HepG2 (cell line): ENCODE results near the gene GRIN2C. TPM values are rescaled to one million over a fixed set of nuclear protein-coding genes. Genes with fewer than 3 reads are reported as not detected.

ENCODE experiments used
- ATAC-seq: fragments of 200-7000 bp; cut with Tn5 transposase; 3 replicates; pipeline ENCODE4 v1.9.1; 2020; ENCODE audit warnings: mild to moderate bottlenecking, moderate library complexity
- BruUV-seq: library from RNA; stranded (reverse); fragments of 400-500 nt; replicated peaks from 2 replicates; lab custom pipeline; 2021; lab: Mats Ljungman, UMichigan
- CTCF ChIA-PET: fragments of 300-600 bp; formaldehyde crosslinking; extraction: SDS; loops from one replicate; lab custom pipeline; 2021; ENCODE audit warnings: low total read pairs, inconsistent platforms, low intra/inter-chr PET ratio; lab: Yijun Ruan, JAX
- POLR2A ChIA-PET: fragments of 350-600 bp; sonication (Branson Sonifier 250); formaldehyde crosslinking; loops from one replicate; lab custom pipeline; 2020; ENCODE audit warnings: antibody characterized with exemption, inconsistent platforms; lab: Yijun Ruan, JAX
- DNase-seq: peaks from one replicate; pipeline ENCODE4 v3.0.0-alpha.2; 2015; ENCODE audit warnings: low spot score
- FAIRE-seq: peaks from 3 replicates; lab custom pipeline; 2011; peaks lifted over from hg19 to GRCh38; lab: Jason Lieb, UNC
- H2AFZ ChIP-seq: one replicate; pipeline ENCODE4 v1.6.1; 2011; ENCODE audit warnings: low read length, inconsistent platforms
- H3K27ac ChIP-seq: fragments of 300-600 bp; 3 replicates; pipeline ENCODE4 v1.8.0; 2011; ENCODE audit warnings: mixed run types, mild to moderate bottlenecking, mixed read lengths, low read length, inconsistent platforms; ENCODE audit not compliant: insufficient read depth; ENCODE audit errors: extremely low read length
- H3K27me3 ChIP-seq, 2 experiments: fragments of 200-600 bp in 1 of 2; 2 replicates in 1 of 2; 3 replicates in 1 of 2; pipeline versions ENCODE4 v1.6.0 to v1.8.0; 2011; ENCODE audit warnings: low read length in 2 of 2, mild to moderate bottlenecking in 2 of 2, moderate library complexity in 2 of 2, inconsistent platforms in 1 of 2; ENCODE audit not compliant: insufficient read depth in 2 of 2, control insufficient read depth in 1 of 2
- H3K36me3 ChIP-seq, 2 experiments: fragments of 200-600 bp in 1 of 2; replicated peaks in 1 of 2; 2 replicates in 1 of 2; 3 replicates in 1 of 2; pipeline versions ENCODE4 v1.5.1 to v1.8.0; 2011; ENCODE audit warnings: low read length in 2 of 2, inconsistent platforms in 1 of 2; ENCODE audit not compliant: insufficient read depth in 2 of 2, control insufficient read depth in 1 of 2
- H3K4me1 ChIP-seq: 2 replicates; pipeline ENCODE4 v1.5.1; 2012; ENCODE audit warnings: low read length, inconsistent platforms; ENCODE audit not compliant: insufficient read depth
- H3K4me2 ChIP-seq: 2 replicates; pipeline ENCODE4 v1.6.0; 2011; ENCODE audit warnings: low read depth, low read length, inconsistent platforms
- H3K4me3 ChIP-seq, 3 experiments: fragments of 200-600 bp in 1 of 3; sonication (generic), shearing (Covaris generic) in 1 of 3; replicated peaks in 1 of 3; 2 replicates each; pipeline ENCODE4 v1.5.1; 2011 to 2016; ENCODE audit warnings: low read length in 3 of 3, inconsistent platforms in 2 of 3, low read depth in 2 of 3, mild to moderate bottlenecking in 2 of 3, control low read depth in 1 of 3, mixed read lengths in 1 of 3; ENCODE audit not compliant: insufficient read depth in 1 of 3
- H3K79me2 ChIP-seq: one replicate; pipeline ENCODE4 v1.6.1; 2011; ENCODE audit warnings: low read length, inconsistent platforms; ENCODE audit not compliant: insufficient read depth
- H3K9ac ChIP-seq: 2 replicates; pipeline ENCODE4 v1.6.0; 2011; ENCODE audit warnings: mild to moderate bottlenecking, low read depth, low read length, inconsistent platforms; ENCODE audit not compliant: insufficient read depth
- H3K9me3 ChIP-seq: 2 replicates; pipeline ENCODE4 v1.5.1; 2012; ENCODE audit warnings: mild to moderate bottlenecking, low read length
- H4K20me1 ChIP-seq: 2 replicates; pipeline ENCODE4 v1.6.0; 2011; ENCODE audit warnings: inconsistent platforms, mild to moderate bottlenecking, low read length, moderate library complexity; ENCODE audit not compliant: insufficient read depth
- EHMT2 ChIP-seq: fragments of 200-600 bp; sonication (generic); IDR thresholded peaks from 2 replicates; pipeline ENCODE4 v1.7.0; 2017; ENCODE audit warnings: antibody characterized with exemption, low read depth, low read length, borderline replicate concordance
- IRX3 ChIP-seq: sonication (generic); formaldehyde crosslinking; IDR thresholded peaks from 2 replicates; pipeline ENCODE4 v1.8.1; 2023; ENCODE audit warnings: mild to moderate bottlenecking, low read depth, missing genetic modification reagents, borderline replicate concordance
- PBX2 ChIP-seq: IDR thresholded peaks from 2 replicates; pipeline ENCODE4 v1.6.1; 2016; ENCODE audit warnings: control low read depth
- PTBP1 ChIP-seq: fragments of 200-400 bp; formaldehyde crosslinking; IDR thresholded peaks from 2 replicates; pipeline ENCODE4 v1.6.1; 2018; ENCODE audit warnings: low read length, low read depth; ENCODE audit not compliant: poor library complexity, severe bottlenecking
- RBM22 ChIP-seq: fragments of 200-400 bp; formaldehyde crosslinking; optimal IDR thresholded peaks from 2 replicates; pipeline ENCODE3; 2017; ENCODE audit warnings: mild to moderate bottlenecking, low read length, moderate library complexity
- SP4 ChIP-seq: sonication (generic); formaldehyde crosslinking; IDR thresholded peaks from 2 replicates; pipeline ENCODE4 v1.8.1; 2023; ENCODE audit warnings: mild to moderate bottlenecking, missing genetic modification reagents
- SRSF4 ChIP-seq: fragments of 200-400 bp; formaldehyde crosslinking; IDR thresholded peaks from one replicate; pipeline ENCODE4 v1.6.1; 2018; ENCODE audit warnings: mild to moderate bottlenecking, low read depth, low read length, moderate library complexity; ENCODE audit not compliant: poor library complexity, severe bottlenecking
- TAF15 ChIP-seq: fragments of 200-400 bp; formaldehyde crosslinking; IDR thresholded peaks from one replicate; pipeline ENCODE4 v1.6.1; 2018; ENCODE audit warnings: mild to moderate bottlenecking, low read depth, low read length; ENCODE audit not compliant: poor library complexity, severe bottlenecking
- ZMYM3 ChIP-seq: sonication (generic); formaldehyde crosslinking; IDR thresholded peaks from 2 replicates; pipeline ENCODE4 v1.5.1; 2020; ENCODE audit warnings: mild to moderate bottlenecking, missing genetic modification reagents
- ZNF44 ChIP-seq: sonication (generic); formaldehyde crosslinking; IDR thresholded peaks from 2 replicates; pipeline ENCODE4 v1.5.1; 2020; ENCODE audit warnings: mild to moderate bottlenecking, missing genetic modification reagents
- ZNF687 ChIP-seq: sonication (generic); formaldehyde crosslinking; IDR thresholded peaks from 2 replicates; pipeline ENCODE4 v1.5.1; 2020; ENCODE audit warnings: mild to moderate bottlenecking, missing genetic modification reagents, moderate library complexity
- WGBS: methylation state at CpG from one replicate; pipeline ENCODE4 v1.1.6; 2017; ENCODE audit warnings: low lambda C conversion rate; 5-methylcytosine and 5-hydroxymethylcytosine counted together
- in situ Hi-C: cut with HindIII; loops from 2 replicates; pipeline ENCODE4 v1.10.0; 2017; ENCODE audit warnings: low pct_unique_long_range_greater_than_20kb; ENCODE audit not compliant: extremely low pct_ligation_motif_present
- intact Hi-C: fragments of 100-400 bp; cut with micrococcal nuclease; formaldehyde crosslinking; loops from one replicate; pipeline ENCODE4 v1.10.0; 2022; ENCODE audit not compliant: unreplicated experiment
- polyA plus RNA-seq, 8 experiments: library from polyadenylated mRNA; depleted of rRNA in 3 of 8; stranded (reverse) in 7 of 8; unstranded in 1 of 8; fragments of >200 nt; fragmentation: Illumina TruSeq in 4 of 8; extraction: Trizol in 4 of 8; gene quantifications; 2 replicates each; pipeline versions ENCODE4 v1.2.1 to v1.2.3, GENCODE V29; 2011 to 2016; ENCODE audit warnings: low read depth in 4 of 8, missing spikeins in 1 of 8, mixed read lengths in 1 of 8; ENCODE audit not compliant: insufficient read depth in 1 of 8
- total RNA-seq, 5 experiments: library from RNA; depleted of rRNA; stranded (reverse); fragments of >200 nt; fragmentation: Illumina TruSeq; extraction: Trizol; gene quantifications; 2 replicates each; pipeline ENCODE4 v1.2.3, GENCODE V29; 2016; ENCODE audit warnings: low read depth in 1 of 5

GRIN2C gene
- total and polyA plus RNA-seq, 2 of the 13 experiments (the other 11 are each of a cell fraction or from before 2014, with no cell fraction given), result 0.03 to 0.11 TPM

GRCh38 chr17:74881073-74881472 lies 21.4 kb upstream of the GRIN2C start (continued):
- TF ChIP-seq SRSF4 (no peak), EHMT2 (no peak), RBM22 (no peak), IRX3 (CRISPR knock-in tag) (no peak), PBX2 (no peak), PTBP1 (no peak), TAF15 (no peak), ZNF44 (no peak), SP4 (CRISPR knock-in tag) (no peak)

- Histone ChIP-seq H3K79me2 (no peaks in the 10 kb centered on the region), H3K4me2 (no peak overlapping the region), H2AFZ (no peak overlapping the region), H4K20me1 (no peaks in the 10 kb centered on the region), H3K27ac (no peak overlapping the region), H3K9me3 (no peaks in the 10 kb centered on the region), H3K27me3 (peaks cover 11 to 55% of the 10 kb centered on the region in 2 experiments; a peak in 4 of 5 replicates), H3K4me1 (peaks cover 44% of the 10 kb centered on the region), H3K9ac (no peak overlapping the region), H3K4me3 (no peak overlapping the region), H3K36me3 (no peaks in the 10 kb centered on the region)
- BruUV-seq, result no TSS peak
- TF ChIP-seq ZMYM3 (CRISPR knock-in tag) (no peak), ZNF687 (peak; percentile 16; the same call in 1 of the 2 replicates)
- DNase-seq, result no peak
- intact Hi-C loops, result no loop called here
- WGBS, result 41% methylated on average over 9 of the region's 16 CpGs
- ChIA-PET CTCF (no interaction called here), POLR2A (no interaction called here)
- no peak for FAIRE-seq
- ATAC-seq, result no peak
- in situ Hi-C loops, result no loop called here
These were observed 19.6 kb upstream of the GRIN2C start for GRCh38 chr17:74879308-74879707.
